ENCODE measurements around the gene CYB561D1.

Gene CYB561D1

DNA sequence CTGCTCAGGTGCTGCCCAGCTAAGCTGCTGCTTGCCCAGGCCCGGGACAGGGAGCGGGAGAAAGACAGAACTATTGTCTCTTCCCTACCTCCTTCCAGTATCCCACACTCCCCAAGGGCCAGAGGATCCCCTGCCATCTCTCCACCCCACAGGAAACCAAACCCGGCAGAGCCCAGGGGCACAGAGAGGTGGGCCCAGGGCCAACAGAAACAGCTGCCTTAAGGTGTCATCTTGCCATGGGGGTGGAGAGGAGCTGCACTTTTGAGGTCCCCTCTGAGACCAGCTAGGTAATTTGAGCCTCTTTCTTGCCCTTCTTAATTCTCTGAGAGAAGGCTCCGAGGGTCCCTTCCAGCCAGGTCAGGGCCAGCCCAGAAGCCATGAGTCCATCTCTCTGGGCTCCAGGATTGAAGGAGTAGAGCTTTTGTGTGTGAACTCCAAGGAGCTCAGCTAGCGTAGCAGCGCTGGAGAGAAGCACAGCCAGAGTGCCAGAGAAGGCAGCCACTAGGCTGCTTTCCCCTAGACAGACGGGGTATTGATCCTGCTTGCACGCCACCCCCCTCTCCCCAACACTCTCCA lies 36.1 kb downstream of the CYB561D1 start:
- H3K9me3 Mint-ChIP-seq, result no peaks in the 10 kb centered on the region
- H3K4me3 Mint-ChIP-seq, result no peak overlapping the region
- no peak overlapping the region for H3K27ac Mint-ChIP-seq (ENCODE audit: low read depth)
- peaks cover 18% of the 10 kb centered on the region for H3K4me1 Mint-ChIP-seq
- peaks cover 2% of the 10 kb centered on the region for H3K36me3 Mint-ChIP-seq (ENCODE audit: insufficient read depth)
- DNase-seq (ENCODE audit: low spot score in 2 of 2) (peak in 1 of 2 donors; percentile 9), ATAC-seq (replicated peaks; ENCODE audit: extremely low read depth, poor library complexity, severe bottlenecking) (no peak)
- H3K27me3 Mint-ChIP-seq, result peaks cover 9% of the 10 kb centered on the region

DNA sequence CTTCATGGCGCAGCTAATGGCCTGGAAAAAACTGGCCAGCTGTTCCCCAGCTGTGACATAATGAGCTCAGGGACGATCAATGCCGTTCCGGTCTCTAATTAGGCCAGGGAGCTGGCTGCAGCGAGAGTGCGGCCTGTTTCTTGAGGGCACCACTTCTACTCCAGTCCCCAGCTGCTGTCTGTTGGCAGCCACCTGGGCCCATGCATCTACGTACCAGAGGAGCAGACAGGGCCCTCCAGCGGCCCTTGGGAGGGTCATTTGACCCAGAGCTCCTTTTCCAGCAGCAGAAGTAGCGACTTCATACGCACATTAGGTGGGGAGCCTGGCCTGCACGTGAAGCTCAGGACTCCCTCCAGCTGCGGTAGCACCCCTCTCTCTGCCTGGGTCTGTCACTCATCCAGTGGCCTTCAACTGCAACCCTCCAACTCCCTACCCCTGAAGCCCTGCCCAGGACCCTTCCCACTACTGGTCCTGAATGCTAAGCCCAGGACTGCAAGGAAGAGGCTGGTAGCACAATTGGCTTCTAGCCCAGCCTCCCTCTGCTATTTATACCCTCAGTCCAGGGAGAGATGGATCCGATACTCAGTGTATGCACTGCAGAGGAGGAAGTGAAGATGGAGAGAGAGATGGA lies 36.7 kb downstream of the CYB561D1 start:
- DNase-seq (ENCODE audit: low spot score in 2 of 2) (no peak), ATAC-seq (replicated peaks; ENCODE audit: extremely low read depth, poor library complexity, severe bottlenecking) (no peak)
- Mint-ChIP-seq H3K27ac (ENCODE audit: low read depth) (peak overlapping the region; percentile 49), H3K4me3 (peak overlapping the region; percentile 31), H3K4me1 (peaks cover 18% of the 10 kb centered on the region), H3K9me3 (no peaks in the 10 kb centered on the region), H3K36me3 (ENCODE audit: insufficient read depth) (peaks cover 2% of the 10 kb centered on the region), H3K27me3 (peaks cover 9% of the 10 kb centered on the region)

DNA sequence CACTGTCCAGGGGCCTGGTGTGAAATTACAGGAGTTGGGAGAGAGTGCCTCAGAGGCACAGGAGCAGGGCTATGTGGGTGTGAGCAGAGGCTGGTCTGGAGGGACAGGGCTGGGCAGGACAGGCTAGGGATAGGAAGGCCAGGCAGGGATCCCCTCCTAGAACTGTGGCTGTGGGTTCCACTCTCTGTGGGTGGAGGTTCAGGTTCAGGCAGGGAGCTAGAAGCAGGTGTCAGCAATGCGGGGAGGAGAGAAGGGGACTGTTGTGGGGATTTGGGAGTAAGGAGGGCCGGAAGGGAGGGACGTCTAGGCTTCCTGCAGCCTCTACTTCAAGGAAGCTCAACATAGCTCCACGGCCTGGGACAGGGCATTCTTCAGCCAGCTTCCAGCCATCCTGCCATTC lies 37.5 kb downstream of the CYB561D1 start:
- Mint-ChIP-seq H3K4me3 (peak overlapping the region; percentile 31), H3K27ac (ENCODE audit: low read depth) (peak overlapping the region; percentile 49)
- no peak for ATAC-seq (replicated peaks; ENCODE audit: extremely low read depth, poor library complexity, severe bottlenecking)

DNA sequence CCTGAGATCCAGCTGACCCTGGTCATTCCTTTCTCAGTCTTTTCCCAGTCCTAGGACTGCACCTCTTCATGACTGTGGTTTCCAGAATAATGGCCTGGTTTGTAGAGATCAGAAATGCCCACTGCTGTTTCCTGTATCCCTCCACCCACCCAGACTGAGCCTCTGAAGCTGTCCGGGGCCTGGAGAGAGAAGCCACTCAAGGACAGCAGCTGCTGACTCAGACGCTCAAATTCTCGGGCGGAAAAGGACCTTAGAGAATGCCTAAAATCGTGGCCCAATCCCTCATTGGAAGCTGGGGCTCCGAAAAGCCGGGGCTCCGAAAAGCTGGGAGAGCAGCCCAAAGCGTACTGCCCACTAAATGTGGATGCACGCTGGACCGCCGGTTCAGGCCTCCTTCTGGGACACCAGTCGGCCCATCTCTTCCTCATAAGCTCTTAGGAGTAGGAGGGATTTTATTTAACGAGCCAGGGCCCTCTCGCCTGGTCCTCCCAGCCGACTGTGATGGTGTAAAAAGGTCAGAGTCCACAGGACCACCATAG lies 38.0 kb downstream of the CYB561D1 start:
- Mint-ChIP-seq H3K36me3 (ENCODE audit: insufficient read depth) (peaks cover 2% of the 10 kb centered on the region), H3K27me3 (peaks cover 9% of the 10 kb centered on the region), H3K4me1 (peaks cover 18% of the 10 kb centered on the region), H3K4me3 (peak overlapping the region; percentile 77), H3K27ac (ENCODE audit: low read depth) (peak overlapping the region; percentile 78), H3K9me3 (no peaks in the 10 kb centered on the region)
- DNase-seq (ENCODE audit: low spot score in 2 of 2), result no peak
- no peak for ATAC-seq (replicated peaks; ENCODE audit: extremely low read depth, poor library complexity, severe bottlenecking)

More for the DNA sequence above, 37.5 kb downstream of the CYB561D1 start:
- Mint-ChIP-seq H3K9me3 (no peaks in the 10 kb centered on the region), H3K27me3 (peaks cover 9% of the 10 kb centered on the region), H3K4me1 (peaks cover 18% of the 10 kb centered on the region), H3K36me3 (ENCODE audit: insufficient read depth) (peaks cover 2% of the 10 kb centered on the region)
- DNase-seq (ENCODE audit: low spot score in 2 of 2), result no peak

DNA sequence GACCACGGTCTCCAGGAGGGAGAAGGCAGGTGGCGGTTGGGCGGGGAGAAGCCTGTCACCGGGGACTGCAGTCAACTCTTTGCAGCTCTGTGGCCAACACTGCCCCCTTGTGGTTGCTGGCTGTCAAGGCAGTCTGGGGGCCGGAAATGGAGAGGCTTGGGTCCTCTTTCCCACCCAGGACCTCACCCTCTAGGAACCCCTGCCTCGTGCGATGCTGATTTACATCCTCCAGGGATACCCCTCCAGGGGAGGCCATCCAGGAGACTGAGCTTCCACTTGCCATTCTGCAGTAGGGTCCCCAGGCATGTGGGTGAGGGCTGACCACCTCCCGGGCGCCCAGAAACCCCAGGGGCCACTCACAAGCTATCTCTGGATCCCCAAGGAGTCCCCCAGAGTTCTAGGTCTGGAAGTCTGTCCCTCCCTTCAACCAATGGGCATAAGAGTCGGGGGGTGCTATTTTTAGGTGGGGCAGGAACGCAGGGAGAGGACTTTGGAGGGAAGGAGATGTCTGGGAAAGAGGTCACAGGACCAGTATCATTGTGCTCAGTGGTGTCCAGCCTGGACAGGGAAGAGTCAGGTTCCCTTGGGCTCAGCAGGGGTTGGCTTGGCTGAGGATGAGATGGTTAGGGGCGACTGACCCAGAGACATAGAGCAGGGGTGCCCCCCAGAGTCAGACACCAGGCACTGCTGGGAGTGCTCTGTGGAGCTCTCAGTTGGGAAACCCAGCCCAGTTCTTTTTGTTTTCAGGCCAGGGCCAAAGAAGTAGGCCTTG lies 38.7 kb downstream of the CYB561D1 start:
- H3K4me3 Mint-ChIP-seq, result peak overlapping the region; percentile 77
- H3K27me3 Mint-ChIP-seq, result peaks cover 6% of the 10 kb centered on the region
- DNase-seq (ENCODE audit: low spot score in 2 of 2) (peak; percentile 84 to 94), ATAC-seq (replicated peaks; ENCODE audit: extremely low read depth, poor library complexity, severe bottlenecking) (peak; percentile 87)
- H3K27ac Mint-ChIP-seq (ENCODE audit: low read depth), result peak overlapping the region; percentile 78
- H3K9me3 Mint-ChIP-seq, result no peaks in the 10 kb centered on the region
- H3K36me3 Mint-ChIP-seq (ENCODE audit: insufficient read depth), result peaks cover 2% of the 10 kb centered on the region
- H3K4me1 Mint-ChIP-seq, result peaks cover 18% of the 10 kb centered on the region

DNA sequence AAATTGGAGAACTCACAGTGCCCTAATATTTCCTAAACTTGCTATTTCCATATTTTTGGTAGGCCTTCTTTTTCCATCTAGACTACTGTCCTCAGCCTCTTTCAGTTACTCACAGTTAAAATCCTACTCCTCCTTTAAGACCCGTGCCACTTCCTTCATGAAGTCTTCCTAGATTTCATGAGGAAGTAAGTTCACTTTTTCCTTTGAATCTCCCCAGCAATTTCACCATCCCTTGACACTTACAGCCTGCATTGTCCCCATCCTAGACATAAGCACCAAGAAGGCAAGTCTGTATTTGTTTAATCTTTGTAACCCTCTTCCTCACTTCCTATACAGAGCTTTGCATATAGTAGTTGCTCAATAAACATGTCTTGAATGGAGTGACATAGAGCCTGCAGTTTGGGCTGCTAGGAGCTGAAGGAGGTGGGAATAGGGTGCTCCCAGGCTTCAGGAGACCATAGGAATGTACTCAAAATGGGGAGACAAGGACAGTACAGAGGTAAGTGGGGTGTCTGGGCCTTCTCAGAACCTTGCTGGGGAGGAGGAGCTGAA lies 40.5 kb downstream of the CYB561D1 start:
- ATAC-seq (replicated peaks; ENCODE audit: extremely low read depth, poor library complexity, severe bottlenecking) (no peak), DNase-seq (ENCODE audit: low spot score in 2 of 2) (no peak)
- no peaks in the 10 kb centered on the region for H3K9me3 Mint-ChIP-seq
- no peak overlapping the region for H3K4me3 Mint-ChIP-seq
- no peaks in the 10 kb centered on the region for H3K27me3 Mint-ChIP-seq
- H3K36me3 Mint-ChIP-seq (ENCODE audit: insufficient read depth), result peaks cover 4% of the 10 kb centered on the region
- peaks cover 18% of the 10 kb centered on the region for H3K4me1 Mint-ChIP-seq
- no peak overlapping the region for H3K27ac Mint-ChIP-seq (ENCODE audit: low read depth)

DNA sequence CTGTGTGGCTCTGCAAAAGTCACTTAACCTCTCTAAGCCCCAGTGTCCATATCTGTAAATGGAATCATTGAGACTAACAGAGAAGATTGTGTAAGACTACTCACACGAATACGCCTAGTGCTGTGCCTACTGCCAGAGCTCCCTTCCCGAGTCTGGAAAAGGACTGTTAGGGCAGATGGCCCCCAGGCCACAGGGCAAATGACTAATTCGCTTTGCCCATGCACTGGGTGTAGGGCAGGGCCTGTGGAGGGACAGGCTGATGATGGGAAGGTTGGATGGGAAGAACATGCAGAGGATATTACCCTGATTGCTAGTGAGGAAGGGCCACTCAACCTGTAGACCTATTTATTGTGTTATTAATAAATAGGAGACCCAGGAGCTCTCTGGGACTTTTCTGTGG lies 41.6 kb downstream of the CYB561D1 start:
- Mint-ChIP-seq H3K9me3 (no peaks in the 10 kb centered on the region), H3K4me1 (peaks cover 18% of the 10 kb centered on the region), H3K27ac (ENCODE audit: low read depth) (no peak overlapping the region), H3K4me3 (no peak overlapping the region), H3K36me3 (ENCODE audit: insufficient read depth) (peaks cover 2% of the 10 kb centered on the region), H3K27me3 (no peaks in the 10 kb centered on the region)
- DNase-seq (ENCODE audit: low spot score in 2 of 2) (no peak), ATAC-seq (replicated peaks; ENCODE audit: extremely low read depth, poor library complexity, severe bottlenecking) (no peak)

DNA sequence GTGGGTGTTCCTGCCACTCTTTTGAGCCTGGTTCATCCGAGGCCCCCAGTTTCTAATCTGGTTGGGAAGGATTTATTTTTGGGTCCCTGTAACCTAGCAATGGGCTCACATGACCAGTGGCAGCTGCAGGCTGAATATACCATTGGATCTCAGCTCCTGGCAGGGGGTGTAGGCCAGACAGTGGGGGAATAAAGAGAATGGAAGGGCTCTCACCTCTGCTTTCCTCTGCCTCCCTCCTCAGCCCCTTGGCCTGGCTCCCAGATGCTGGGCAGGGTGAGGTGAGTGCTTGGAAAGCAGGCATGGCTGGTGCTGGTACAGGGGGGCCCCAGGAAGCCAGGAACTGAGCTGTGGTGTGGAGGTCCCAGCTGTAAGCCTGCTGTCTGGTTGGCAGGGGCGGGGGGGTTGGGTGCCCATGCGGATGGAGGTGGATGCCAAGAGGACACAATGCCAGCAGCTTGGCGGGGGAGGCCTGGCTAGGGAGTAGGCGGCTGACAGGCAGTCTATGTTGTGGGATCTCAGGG lies 42.1 kb downstream of the CYB561D1 start:
- no peak overlapping the region for H3K4me3 Mint-ChIP-seq
- H3K9me3 Mint-ChIP-seq, result no peaks in the 10 kb centered on the region
- H3K27ac Mint-ChIP-seq (ENCODE audit: low read depth), result no peak overlapping the region
- ATAC-seq (replicated peaks; ENCODE audit: extremely low read depth, poor library complexity, severe bottlenecking), result no peak
- H3K36me3 Mint-ChIP-seq (ENCODE audit: insufficient read depth), result peaks cover 2% of the 10 kb centered on the region
- no peaks in the 10 kb centered on the region for H3K27me3 Mint-ChIP-seq
- no peak for DNase-seq (ENCODE audit: low spot score in 2 of 2)
- H3K4me1 Mint-ChIP-seq, result peaks cover 13% of the 10 kb centered on the region

DNA sequence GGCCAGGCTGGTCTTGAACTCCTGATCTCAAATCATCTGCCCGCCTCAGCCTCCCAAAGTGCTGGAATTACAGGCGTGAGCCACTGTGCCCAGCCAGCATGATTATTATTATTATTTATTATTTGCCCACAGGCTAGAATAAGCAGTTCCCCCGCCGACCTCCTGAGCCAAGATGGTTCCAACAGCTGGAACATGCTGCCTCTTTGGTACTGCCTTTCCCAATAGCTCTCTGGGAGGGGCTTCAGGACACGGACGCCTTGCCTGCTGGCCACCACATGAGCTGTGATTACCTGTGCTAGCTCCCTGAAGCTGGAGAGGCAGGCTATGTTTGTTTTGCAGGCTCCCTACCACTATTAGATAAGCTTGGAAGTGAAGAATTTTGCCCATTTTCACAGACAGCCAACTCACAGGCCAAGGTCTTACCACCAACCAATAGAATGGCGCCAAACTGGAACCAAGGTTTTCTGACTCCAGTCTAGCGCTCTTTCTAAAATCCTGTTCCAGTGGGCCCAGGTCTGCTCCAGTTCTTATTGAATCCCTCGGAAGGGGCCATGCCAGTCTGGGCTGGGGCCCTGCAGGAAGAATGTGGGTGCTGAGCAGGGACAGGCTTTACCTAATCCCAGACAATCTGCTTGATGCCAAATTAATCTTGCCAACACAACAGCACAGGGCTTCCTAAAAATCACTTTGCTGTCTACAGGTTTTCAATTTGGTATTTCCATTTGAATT lies 43.7 kb downstream of the CYB561D1 start:
- ATAC-seq (replicated peaks; ENCODE audit: extremely low read depth, poor library complexity, severe bottlenecking), result no peak
- Mint-ChIP-seq H3K27ac (ENCODE audit: low read depth) (no peak overlapping the region), H3K27me3 (no peaks in the 10 kb centered on the region), H3K9me3 (no peaks in the 10 kb centered on the region), H3K36me3 (ENCODE audit: insufficient read depth) (peaks cover 2% of the 10 kb centered on the region), H3K4me1 (peaks cover 4% of the 10 kb centered on the region), H3K4me3 (no peak overlapping the region)
- DNase-seq (ENCODE audit: low spot score in 2 of 2), result no peak

DNA sequence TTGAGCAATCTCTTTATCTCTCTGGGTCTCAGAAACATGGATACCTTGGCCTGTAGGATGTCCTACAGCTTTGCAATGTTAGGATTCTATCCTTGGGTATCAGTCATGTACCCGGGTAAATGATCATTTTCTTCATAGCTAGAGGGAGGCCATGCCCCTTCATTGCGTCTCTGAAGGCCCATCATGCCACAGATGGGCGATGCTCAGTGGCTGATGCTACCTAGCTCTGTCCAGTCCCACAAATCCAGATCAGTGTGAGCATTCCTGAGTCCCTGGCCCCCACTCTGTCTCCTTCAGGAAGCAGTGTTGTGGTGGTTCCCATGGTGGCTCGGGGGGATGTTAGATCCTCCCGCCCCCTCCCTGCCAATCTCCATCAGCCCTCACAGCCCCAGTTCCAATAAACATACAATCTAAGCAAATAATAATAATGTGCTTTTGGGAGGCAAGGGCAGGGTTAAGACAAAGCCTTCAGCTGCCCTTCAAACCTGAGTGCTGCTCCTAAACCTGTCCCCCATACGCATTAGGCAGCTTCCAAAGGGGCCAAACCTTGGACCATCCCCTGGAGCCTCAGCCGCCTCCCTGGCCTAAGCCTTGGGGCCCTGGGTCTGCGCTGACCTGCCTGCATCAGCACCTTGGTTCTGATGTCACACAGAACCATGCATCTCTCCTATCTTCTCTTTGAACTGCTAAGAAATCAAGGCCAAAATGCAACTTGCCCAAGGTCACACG lies 45.1 kb downstream of the CYB561D1 start:
- Mint-ChIP-seq H3K4me1 (no peaks in the 10 kb centered on the region), H3K4me3 (no peak overlapping the region), H3K27ac (ENCODE audit: low read depth) (no peak overlapping the region), H3K36me3 (ENCODE audit: insufficient read depth) (peaks cover 2% of the 10 kb centered on the region), H3K9me3 (no peaks in the 10 kb centered on the region), H3K27me3 (no peaks in the 10 kb centered on the region)
- DNase-seq (ENCODE audit: low spot score in 2 of 2) (no peak), ATAC-seq (replicated peaks; ENCODE audit: extremely low read depth, poor library complexity, severe bottlenecking) (no peak)

DNA sequence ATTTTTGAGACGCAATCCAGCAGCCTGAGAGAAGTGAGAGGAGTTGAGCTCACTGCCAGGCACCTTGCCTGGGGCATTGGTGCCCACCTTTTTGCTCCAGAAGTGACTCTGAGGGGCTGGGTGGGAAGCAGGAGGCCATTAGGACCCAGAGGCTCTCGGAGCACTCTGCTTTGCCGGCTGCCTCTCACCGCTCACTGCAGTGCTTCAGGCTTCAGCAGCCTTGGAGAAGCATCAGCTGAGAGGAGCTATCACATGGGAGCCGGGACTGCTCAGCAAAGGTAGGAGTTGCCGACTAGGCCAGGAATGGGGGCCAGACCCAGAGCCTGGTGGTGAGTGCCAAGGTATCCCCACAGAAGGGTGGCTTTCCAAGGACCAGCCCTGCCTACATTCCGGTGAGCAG lies 45.8 kb downstream of the CYB561D1 start, which contains the start of gene GPR61:
TSS of gene GPR61 (plus strand) at position 197 of the 400 bp plus-strand sequence. CDS start 3,151 bp downstream, outside the sequence.
- DNase-seq (ENCODE audit: low spot score in 2 of 2), result no peak
- Mint-ChIP-seq H3K27me3 (no peaks in the 10 kb centered on the region), H3K27ac (ENCODE audit: low read depth) (no peak within 1 kb of the TSS), H3K4me3 (no peak within 1 kb of the TSS), H3K36me3 (ENCODE audit: insufficient read depth) (peaks cover 2% of the 10 kb centered on the region), H3K9me3 (no peaks in the 10 kb centered on the region), H3K4me1 (no peaks in the 10 kb centered on the region)
- no peak for ATAC-seq (replicated peaks; ENCODE audit: extremely low read depth, poor library complexity, severe bottlenecking)

Measured in central memory CD8-positive, alpha-beta T cell (primary cell).